ENCODE data around the gene TSPAN9.

DNA sequence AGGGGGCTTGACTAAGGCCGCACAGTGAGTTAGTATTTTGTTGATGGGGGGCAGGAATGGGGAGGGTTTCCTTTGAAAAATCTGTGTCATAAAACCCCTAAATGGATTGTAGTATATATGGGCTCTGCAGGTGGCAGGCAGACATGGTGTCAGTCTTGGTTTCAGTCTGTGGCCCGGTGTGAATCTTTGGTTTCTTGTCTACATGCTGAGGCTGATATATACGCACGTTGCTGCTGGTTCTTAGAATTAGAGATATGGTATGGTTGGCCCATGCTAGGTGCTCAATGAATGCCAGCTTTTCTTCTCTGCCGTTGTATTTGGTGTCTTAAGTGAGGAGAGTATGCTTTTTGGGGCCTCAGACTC, 73.1 kb downstream of the TSPAN9 start:
- TF ChIP-seq, protein P1, sequence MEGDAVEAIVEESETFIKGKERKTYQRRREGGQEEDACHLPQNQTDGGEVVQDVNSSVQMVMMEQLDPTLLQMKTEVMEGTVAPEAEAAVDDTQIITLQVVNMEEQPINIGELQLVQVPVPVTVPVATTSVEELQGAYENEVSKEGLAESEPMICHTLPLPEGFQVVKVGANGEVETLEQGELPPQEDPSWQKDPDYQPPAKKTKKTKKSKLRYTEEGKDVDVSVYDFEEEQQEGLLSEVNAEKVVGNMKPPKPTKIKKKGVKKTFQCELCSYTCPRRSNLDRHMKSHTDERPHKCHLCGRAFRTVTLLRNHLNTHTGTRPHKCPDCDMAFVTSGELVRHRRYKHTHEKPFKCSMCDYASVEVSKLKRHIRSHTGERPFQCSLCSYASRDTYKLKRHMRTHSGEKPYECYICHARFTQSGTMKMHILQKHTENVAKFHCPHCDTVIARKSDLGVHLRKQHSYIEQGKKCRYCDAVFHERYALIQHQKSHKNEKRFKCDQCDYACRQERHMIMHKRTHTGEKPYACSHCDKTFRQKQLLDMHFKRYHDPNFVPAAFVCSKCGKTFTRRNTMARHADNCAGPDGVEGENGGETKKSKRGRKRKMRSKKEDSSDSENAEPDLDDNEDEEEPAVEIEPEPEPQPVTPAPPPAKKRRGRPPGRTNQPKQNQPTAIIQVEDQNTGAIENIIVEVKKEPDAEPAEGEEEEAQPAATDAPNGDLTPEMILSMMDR (IDR thresholded peaks at IDR 0.05) = no peak
- no peak for TF ChIP-seq POLR2A (IDR thresholded peaks at IDR 0.05)

Measured in lower leg skin (tissue), 3 donors.